ENCODE measurements around the gene LRG1.
"Not testable (repeated sequence)": the region's sequence is repeated elsewhere in the genome, so short reads cannot be mapped to it uniquely, and the experiment has no call there.

Gene LRG1

DNA sequence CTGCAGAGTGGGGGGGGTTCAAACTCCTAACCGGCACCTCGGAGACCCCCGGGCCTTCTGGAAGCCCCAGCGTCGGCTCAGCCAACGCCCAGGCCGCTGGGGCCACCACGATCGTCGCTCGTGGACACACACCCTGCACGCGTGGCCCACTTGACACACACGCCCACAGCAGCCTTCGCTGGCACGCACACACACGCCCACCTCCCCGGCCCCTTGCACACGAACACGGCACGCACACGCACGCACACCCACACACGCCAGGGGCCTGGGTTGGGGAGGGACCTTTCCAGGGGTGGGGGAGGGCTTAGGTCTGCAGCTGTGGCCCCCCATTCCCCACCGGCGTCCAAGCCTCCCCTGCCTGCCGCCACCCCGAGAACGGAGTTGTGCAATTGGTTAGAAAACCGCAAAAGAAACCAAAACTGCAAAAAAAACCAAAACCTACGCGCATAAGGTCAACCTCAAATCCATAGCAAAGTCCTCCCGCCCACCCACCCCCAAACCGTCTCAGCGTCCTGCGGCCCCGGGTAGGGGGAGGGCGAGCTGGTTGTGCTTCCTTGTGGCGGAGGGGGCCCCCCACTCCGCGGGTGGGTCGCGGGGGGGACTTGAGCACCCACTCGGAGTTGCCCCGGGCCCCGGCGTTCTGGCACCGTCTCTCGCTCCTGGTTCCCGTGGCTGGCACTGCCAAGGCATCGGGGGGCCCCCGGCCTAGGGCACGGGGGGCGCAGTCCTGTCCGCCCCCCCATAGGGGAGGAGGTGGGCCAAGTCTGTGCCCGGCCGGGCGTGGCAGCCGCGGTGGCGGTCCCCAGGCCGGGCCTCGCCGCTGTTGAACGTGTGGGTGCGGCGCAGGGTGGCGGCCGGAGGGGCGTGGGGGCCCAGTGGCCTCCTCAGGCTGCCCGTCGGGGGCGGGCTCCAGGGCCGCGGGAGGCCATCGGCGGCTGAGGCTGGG is 3.3 kb upstream of the LRG1 start:
- H3K27me3 ChIP-seq (ENCODE audit: control insufficient read depth, insufficient read depth, low read length), result peaks cover 22% of the 10 kb centered on the region
- H3K9ac ChIP-seq (ENCODE audit: low read depth, low read length), result no peak overlapping the region
- H3K4me1 ChIP-seq (ENCODE audit: control insufficient read depth, insufficient read depth, low read length), result no peaks in the 10 kb centered on the region
- H3K36me3 ChIP-seq (ENCODE audit: insufficient read depth, low read length), result no peaks in the 10 kb centered on the region
- H3K4me2 ChIP-seq (ENCODE audit: low read length), result no peak overlapping the region
- no peak overlapping the region for H3K4me3 ChIP-seq (ENCODE audit: low read length)
- no peaks in the 10 kb centered on the region for H3K9me3 ChIP-seq (replicated peaks; ENCODE audit: low read length)

DNA sequence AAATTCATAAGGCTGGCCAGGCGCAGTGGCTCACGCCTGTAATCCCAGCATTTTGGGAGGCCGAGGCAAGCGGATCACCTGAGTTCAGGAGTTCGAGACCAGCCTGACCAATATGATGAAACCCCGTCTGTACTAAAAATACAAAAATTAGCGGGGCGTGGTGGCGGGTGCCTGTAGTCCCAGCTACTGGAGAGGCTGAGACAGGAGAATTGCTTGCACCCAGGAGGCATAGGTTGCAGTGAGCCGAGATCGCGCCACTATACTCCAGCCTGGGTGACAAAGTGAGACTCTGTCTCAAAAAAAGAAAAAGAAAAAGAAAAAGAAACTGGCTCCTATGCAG is 1.9 kb upstream of the LRG1 start:
- H3K4me1 ChIP-seq (ENCODE audit: control insufficient read depth, insufficient read depth, low read length); H3K4me3 ChIP-seq (ENCODE audit: low read length); H3K9me3 ChIP-seq (replicated peaks; ENCODE audit: low read length); H3K36me3 ChIP-seq (ENCODE audit: insufficient read depth, low read length); H3K9ac ChIP-seq (ENCODE audit: low read depth, low read length); H3K4me2 ChIP-seq (ENCODE audit: low read length): not testable (repeated sequence)
- H3K27me3 ChIP-seq (ENCODE audit: control insufficient read depth, insufficient read depth, low read length), result peaks cover 30% of the 10 kb centered on the region

DNA sequence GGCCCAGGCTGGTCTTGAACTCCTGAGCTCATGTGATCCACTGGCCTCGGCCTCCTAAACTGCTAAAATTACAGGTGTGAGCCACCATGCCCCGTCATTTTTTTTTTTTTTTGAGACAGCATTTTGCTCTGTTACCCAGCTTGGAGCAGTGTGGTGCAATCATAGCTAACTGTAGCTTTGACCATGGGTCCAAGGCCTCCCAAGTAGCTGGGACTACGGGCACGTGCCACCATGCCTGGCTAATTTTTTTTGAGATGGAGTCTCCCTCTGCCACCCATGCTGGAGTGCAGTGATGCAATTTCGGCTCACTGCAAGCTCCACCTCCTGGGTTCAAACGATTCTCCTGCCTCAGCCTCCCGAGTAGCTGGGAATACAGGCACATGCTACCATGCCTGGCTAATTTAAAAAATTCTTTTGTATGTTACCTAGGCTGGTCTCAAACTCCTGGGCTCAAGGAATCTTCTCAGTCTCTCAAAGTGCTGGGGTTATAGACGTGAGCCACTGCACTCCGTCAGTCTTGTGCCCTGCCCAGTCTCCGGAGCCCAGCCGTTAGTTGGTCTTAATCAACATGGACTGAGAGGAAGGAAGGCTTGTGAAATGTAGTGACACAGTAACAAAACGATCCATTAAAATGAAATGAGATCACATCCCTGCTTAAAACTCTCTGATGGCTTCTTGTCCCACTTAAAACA is 1.4 kb upstream of the LRG1 start:
- H3K9ac ChIP-seq (ENCODE audit: low read depth, low read length), result no peak overlapping the region
- H3K4me1 ChIP-seq (ENCODE audit: control insufficient read depth, insufficient read depth, low read length), result no peaks in the 10 kb centered on the region
- H3K4me3 ChIP-seq (ENCODE audit: low read length), result no peak overlapping the region
- peaks cover 30% of the 10 kb centered on the region for H3K27me3 ChIP-seq (ENCODE audit: control insufficient read depth, insufficient read depth, low read length)
- H3K9me3 ChIP-seq (replicated peaks; ENCODE audit: low read length), result no peaks in the 10 kb centered on the region
- no peaks in the 10 kb centered on the region for H3K36me3 ChIP-seq (ENCODE audit: insufficient read depth, low read length)
- H3K4me2 ChIP-seq (ENCODE audit: low read length), result no peak overlapping the region

DNA sequence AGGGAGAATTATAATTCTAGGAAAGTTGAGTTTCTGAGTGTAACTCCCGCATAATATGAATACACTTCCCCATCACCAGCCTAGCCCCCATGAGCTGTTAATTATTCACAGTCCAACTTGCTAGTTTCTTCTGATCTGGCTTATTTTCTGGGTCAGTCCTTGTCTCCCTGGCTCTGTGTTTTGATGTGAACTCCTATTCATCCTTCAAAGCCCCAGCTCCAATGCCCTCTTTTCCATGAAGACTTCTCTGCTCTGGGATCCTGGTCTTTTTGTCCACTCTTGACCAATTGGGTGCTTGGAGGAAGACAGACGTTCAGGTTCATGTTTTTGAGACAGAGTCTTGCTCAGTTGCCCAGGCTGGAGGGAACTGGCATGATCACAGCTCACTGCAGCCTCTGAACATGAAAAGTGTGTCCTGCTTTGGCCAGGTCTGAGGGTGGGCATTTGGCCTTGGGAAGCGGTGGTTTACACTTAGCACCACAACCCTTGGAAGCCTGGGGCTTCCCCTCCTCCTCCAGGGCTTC is 605 bp downstream of the LRG1 start:
- Histone ChIP-seq H3K4me3 (ENCODE audit: low read length) (no peak overlapping the region), H3K4me1 (ENCODE audit: control insufficient read depth, insufficient read depth, low read length) (no peaks in the 10 kb centered on the region), H3K9me3 (replicated peaks; ENCODE audit: low read length) (no peaks in the 10 kb centered on the region), H3K36me3 (ENCODE audit: insufficient read depth, low read length) (no peaks in the 10 kb centered on the region), H3K9ac (ENCODE audit: low read depth, low read length) (no peak overlapping the region), H3K27me3 (ENCODE audit: control insufficient read depth, insufficient read depth, low read length) (peaks cover 45% of the 10 kb centered on the region), H3K4me2 (ENCODE audit: low read length) (no peak overlapping the region)

DNA sequence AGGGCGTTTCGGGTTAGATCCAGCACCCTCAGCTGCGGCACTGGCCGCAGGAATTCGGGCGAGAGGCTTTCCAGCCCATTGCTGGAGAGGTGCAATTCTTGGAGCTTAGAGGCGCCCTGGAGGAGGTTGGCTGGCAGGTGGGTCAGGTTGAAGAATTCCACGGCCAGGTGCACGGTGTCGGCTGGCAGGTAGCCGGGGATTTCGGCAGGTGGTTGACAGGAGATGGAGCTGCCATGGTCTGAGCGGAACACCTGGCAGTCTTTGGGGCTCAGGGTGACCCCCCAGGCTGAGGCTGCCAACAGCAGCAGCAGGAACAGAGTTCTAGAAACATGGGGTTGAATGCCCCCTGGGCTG is 1.3 kb downstream of the LRG1 start:
- no peaks in the 10 kb centered on the region for H3K36me3 ChIP-seq (ENCODE audit: insufficient read depth, low read length)
- H3K9ac ChIP-seq (ENCODE audit: low read depth, low read length), result no peak overlapping the region
- H3K9me3 ChIP-seq (replicated peaks; ENCODE audit: low read length), result no peaks in the 10 kb centered on the region
- peaks cover 52% of the 10 kb centered on the region for H3K27me3 ChIP-seq (ENCODE audit: control insufficient read depth, insufficient read depth, low read length)
- no peak overlapping the region for H3K4me3 ChIP-seq (ENCODE audit: low read length)
- H3K4me1 ChIP-seq (ENCODE audit: control insufficient read depth, insufficient read depth, low read length), result no peaks in the 10 kb centered on the region
- no peak overlapping the region for H3K4me2 ChIP-seq (ENCODE audit: low read length)

DNA sequence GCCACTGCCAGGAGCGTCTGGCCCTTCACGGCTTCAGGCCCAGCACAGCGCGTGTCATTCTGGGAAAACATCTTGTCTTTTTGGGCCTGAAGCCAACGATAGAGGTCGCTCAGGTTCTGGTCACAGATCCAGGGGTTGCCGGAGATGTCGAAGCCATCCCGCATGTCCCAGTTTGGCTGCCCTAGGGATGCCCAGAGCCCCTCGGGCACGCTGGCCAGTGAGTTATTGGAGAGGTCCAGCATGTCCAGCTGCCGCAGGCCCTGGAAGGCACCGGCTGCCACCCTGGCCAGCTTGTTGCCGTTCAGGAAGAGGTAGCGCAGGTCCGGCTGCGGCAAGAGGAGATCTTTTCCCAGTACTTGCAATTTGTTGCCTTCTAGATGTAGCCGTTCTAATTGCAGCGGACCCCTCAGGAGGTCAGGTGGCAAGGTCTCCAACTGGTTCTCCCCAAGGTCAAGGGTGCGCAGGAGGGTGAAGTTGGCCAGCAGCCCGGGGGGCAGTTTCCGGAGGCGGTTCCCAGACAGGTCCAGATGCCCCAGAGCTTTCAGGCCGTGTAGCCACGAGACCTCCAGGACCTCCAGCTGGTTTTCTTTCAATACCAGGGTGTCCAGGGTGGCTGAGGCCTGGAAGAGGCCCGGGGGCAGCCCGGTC is 1.8 kb downstream of the LRG1 start:
- Histone ChIP-seq H3K4me3 (ENCODE audit: low read length) (no peak overlapping the region), H3K36me3 (ENCODE audit: insufficient read depth, low read length) (no peaks in the 10 kb centered on the region), H3K9ac (ENCODE audit: low read depth, low read length) (no peak overlapping the region), H3K4me2 (ENCODE audit: low read length) (no peak overlapping the region), H3K4me1 (ENCODE audit: control insufficient read depth, insufficient read depth, low read length) (no peaks in the 10 kb centered on the region), H3K9me3 (replicated peaks; ENCODE audit: low read length) (no peaks in the 10 kb centered on the region), H3K27me3 (ENCODE audit: control insufficient read depth, insufficient read depth, low read length) (peaks cover 56% of the 10 kb centered on the region)

DNA sequence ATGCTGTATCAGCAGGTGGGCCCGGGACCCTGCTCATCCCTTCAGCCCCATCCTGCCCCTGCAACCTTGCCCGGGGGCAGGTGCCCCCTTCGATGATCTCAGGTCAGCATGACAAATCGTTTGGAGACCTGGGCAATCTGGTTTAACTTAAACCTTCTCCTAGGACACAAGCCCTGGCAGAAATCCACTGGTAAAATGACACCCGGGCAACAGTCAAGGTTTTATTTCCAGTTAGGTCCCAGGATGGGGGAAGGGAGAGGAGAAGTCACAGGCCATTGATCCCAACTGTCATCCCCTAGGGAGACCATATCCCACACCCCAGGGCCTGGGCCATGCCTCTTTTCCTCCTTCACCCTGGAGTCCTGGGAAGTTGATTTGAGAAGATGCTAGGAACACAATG is 3.0 kb downstream of the LRG1 start:
- H3K9me3 ChIP-seq (replicated peaks; ENCODE audit: low read length), result no peaks in the 10 kb centered on the region
- no peaks in the 10 kb centered on the region for H3K36me3 ChIP-seq (ENCODE audit: insufficient read depth, low read length)
- H3K4me2 ChIP-seq (ENCODE audit: low read length), result no peak overlapping the region
- peaks cover 57% of the 10 kb centered on the region for H3K27me3 ChIP-seq (ENCODE audit: control insufficient read depth, insufficient read depth, low read length)
- H3K4me3 ChIP-seq (ENCODE audit: low read length), result no peak overlapping the region
- H3K9ac ChIP-seq (ENCODE audit: low read depth, low read length), result no peak overlapping the region
- no peaks in the 10 kb centered on the region for H3K4me1 ChIP-seq (ENCODE audit: control insufficient read depth, insufficient read depth, low read length)

DNA sequence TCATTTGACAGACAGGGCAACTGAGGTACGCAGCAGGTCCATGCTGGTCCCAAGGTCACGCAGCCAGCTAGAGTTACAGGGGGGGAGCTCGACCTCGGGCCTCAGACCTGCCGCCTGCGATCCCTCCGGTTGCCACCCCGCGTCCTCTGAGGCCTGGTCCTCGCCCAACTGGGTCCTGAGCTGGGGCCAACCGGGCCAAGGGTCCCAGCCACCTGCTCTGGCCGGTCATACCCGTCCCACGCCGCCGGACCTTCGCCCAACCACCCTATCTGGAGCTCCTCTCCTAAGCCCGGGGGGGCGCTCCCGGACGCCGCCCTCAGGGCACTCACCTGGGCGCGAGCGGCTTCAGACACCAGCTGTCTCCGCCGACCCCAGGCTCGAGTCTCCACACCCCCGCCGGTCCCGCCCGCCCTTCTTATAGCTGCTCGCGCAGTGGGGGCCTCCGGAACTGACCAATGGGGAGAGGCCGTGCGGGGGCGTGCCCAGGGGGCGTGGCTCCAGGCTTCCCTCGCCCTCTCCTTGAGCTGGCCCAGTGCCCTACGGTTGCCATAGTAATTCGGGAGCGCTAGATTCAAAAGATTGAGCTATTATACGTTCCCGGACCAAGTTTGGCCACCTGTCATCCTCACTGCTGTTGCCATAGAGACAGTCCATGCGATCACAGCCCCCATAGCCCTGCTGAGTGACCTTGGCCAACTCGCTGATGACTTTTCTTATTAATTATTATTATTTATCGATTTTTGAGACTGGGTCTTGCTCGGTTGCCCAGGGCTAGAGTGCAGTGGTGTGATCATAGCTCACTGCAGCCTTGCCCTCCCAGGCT is 4.8 kb downstream of the LRG1 start, which contains the start of gene PLIN5:
Gene PLIN5, minus strand, starts transcription at position 389 of the 823 bp plus-strand sequence. CDS start 1,150 bp downstream, outside the sequence.
- Histone ChIP-seq H3K27me3 (ENCODE audit: control insufficient read depth, insufficient read depth, low read length) (peaks cover 66% of the 10 kb centered on the region), H3K36me3 (ENCODE audit: insufficient read depth, low read length) (no peaks in the 10 kb centered on the region), H3K9me3 (replicated peaks; ENCODE audit: low read length) (no peaks in the 10 kb centered on the region), H3K4me3 (ENCODE audit: low read length) (peak within 1 kb of the TSS; percentile 45), H3K9ac (ENCODE audit: low read depth, low read length) (no peak within 1 kb of the TSS), H3K4me1 (ENCODE audit: control insufficient read depth, insufficient read depth, low read length) (no peaks in the 10 kb centered on the region), H3K4me2 (ENCODE audit: low read length) (peak within 1 kb of the TSS; percentile 67)

DNA sequence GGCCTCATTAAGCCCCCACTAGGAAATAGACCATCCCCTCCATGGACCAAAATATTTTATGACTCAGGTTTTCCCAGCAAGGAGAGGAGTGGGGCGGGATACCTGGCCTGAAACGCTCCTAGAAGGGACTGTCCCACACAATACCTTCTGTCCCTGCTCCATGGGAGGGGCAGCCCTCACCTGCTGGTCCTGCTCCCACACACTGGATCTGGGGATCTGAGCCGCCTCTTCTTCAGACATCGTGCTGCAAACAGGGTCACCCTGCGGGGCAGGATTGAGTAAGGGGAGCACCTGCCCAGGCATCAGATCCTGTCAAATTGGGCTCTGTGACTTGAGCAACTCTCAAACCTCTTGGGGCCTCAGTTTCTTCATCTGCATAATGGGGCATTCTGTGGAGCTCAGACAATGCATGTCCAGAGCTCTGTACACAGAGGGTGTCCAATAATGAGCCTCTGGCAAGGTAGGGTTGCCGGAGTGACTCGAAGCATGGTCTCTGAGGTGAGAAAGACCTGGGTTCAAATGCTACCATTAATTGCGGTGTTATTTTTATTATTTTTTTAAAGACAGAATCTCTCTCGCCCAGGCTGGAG is 5.9 kb downstream of the LRG1 start:
- Histone ChIP-seq H3K27me3 (ENCODE audit: control insufficient read depth, insufficient read depth, low read length) (peaks cover 59% of the 10 kb centered on the region), H3K4me2 (ENCODE audit: low read length) (no peak overlapping the region), H3K36me3 (ENCODE audit: insufficient read depth, low read length) (no peaks in the 10 kb centered on the region), H3K9me3 (replicated peaks; ENCODE audit: low read length) (no peaks in the 10 kb centered on the region), H3K9ac (ENCODE audit: low read depth, low read length) (no peak overlapping the region), H3K4me1 (ENCODE audit: control insufficient read depth, insufficient read depth, low read length) (no peaks in the 10 kb centered on the region), H3K4me3 (ENCODE audit: low read length) (no peak overlapping the region)

DNA sequence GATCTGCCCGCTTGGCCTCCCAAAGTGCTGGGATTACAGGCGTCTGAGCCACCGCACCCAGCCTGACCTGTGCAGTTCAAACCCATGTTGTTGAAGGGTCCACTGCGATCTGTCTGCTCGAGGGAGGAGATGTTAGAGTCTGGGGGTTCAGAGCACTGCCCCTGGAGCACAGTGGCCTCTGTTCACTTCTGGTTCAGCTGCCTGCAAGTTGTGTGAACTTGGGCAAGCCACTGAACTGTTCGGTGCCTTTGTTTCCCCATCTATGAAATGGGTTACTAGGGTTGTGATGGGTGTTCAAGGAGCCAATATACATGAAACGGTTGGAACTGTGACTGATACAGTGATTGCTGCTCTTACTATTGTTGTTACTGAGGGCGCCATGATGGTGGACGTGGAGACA is 6.5 kb downstream of the LRG1 start:
- Histone ChIP-seq H3K36me3 (ENCODE audit: insufficient read depth, low read length) (no peaks in the 10 kb centered on the region), H3K9me3 (replicated peaks; ENCODE audit: low read length) (no peaks in the 10 kb centered on the region), H3K9ac (ENCODE audit: low read depth, low read length) (no peak overlapping the region), H3K4me2 (ENCODE audit: low read length) (no peak overlapping the region), H3K4me3 (ENCODE audit: low read length) (no peak overlapping the region), H3K4me1 (ENCODE audit: control insufficient read depth, insufficient read depth, low read length) (no peaks in the 10 kb centered on the region), H3K27me3 (ENCODE audit: control insufficient read depth, insufficient read depth, low read length) (peaks cover 53% of the 10 kb centered on the region)
